Loucy (cell line): ENCODE data around the gene TEDC1.

Experiments
- H2AFZ ChIP-seq: fragments of 200-600 bp; sonication (generic); 2 replicates; pipeline ENCODE4 v1.6.0; 2016; ENCODE audit warnings: antibody characterized with exemption, mild to moderate bottlenecking, low read length, moderate library complexity
- H3F3A ChIP-seq: fragments of 200-600 bp; 2 replicates; pipeline ENCODE4 v1.6.0; 2016; ENCODE audit warnings: antibody characterized with exemption, low read depth, mild to moderate bottlenecking
- H3K27me3 ChIP-seq: fragments of 200-600 bp; sonication (generic); 2 replicates; pipeline ENCODE4 v1.6.1; 2014; ENCODE audit warnings: low read length, mild to moderate bottlenecking; ENCODE audit not compliant: insufficient read depth, poor library complexity, severe bottlenecking
- H3K36me3 ChIP-seq: fragments of 200-600 bp; sonication (generic); 2 replicates; pipeline ENCODE4 v1.6.1; 2016; ENCODE audit warnings: low read length; ENCODE audit not compliant: insufficient read depth
- H3K4me1 ChIP-seq: fragments of 200-600 bp; sonication (generic); 2 replicates; pipeline ENCODE4 v1.5.1; 2014; ENCODE audit warnings: low read length, mild to moderate bottlenecking; ENCODE audit not compliant: insufficient read depth, poor library complexity, severe bottlenecking
- H3K4me2 ChIP-seq: fragments of 200-600 bp; sonication (generic); 2 replicates; pipeline ENCODE4 v1.6.0; 2014; ENCODE audit warnings: antibody characterized with exemption, low read length, low read depth, mild to moderate bottlenecking; ENCODE audit not compliant: poor library complexity, severe bottlenecking
- H3K4me3 ChIP-seq: fragments of 200-600 bp; sonication (generic); 2 replicates; pipeline ENCODE4 v1.5.1; 2014; ENCODE audit warnings: low read length, mild to moderate bottlenecking, mixed read lengths; ENCODE audit not compliant: poor library complexity, severe bottlenecking
- H3K79me2 ChIP-seq: fragments of 200-600 bp; sonication (generic); 2 replicates; pipeline ENCODE4 v1.6.1; 2014; ENCODE audit warnings: low read length; ENCODE audit not compliant: insufficient read depth
- H3K9ac ChIP-seq: fragments of 200-600 bp; sonication (generic); 2 replicates; pipeline ENCODE4 v1.6.0; 2014; ENCODE audit warnings: mild to moderate bottlenecking, low read depth, low read length, moderate library complexity; ENCODE audit not compliant: poor library complexity, severe bottlenecking
- H3K9me2 ChIP-seq: fragments of 200-600 bp; sonication (generic); replicated peaks from 2 replicates; pipeline ENCODE4 v1.6.1; 2016; ENCODE audit warnings: low read depth, low read length, mixed read lengths
- H3K9me3 ChIP-seq: fragments of 200-600 bp; sonication (generic); 2 replicates; pipeline ENCODE4 v1.6.1; 2014; ENCODE audit warnings: mild to moderate bottlenecking, antibody characterized with exemption, low read length, low read depth; ENCODE audit not compliant: insufficient read depth
- H4K20me1 ChIP-seq: fragments of 200-600 bp; sonication (generic); 2 replicates; pipeline ENCODE4 v1.6.0; 2014; ENCODE audit warnings: antibody characterized with exemption, low read length, mild to moderate bottlenecking; ENCODE audit not compliant: insufficient read depth, poor library complexity, severe bottlenecking
- CTCF ChIP-seq: fragments of 200-600 bp; sonication (generic); conservative IDR thresholded peaks from 2 replicates; pipeline ENCODE4 v1.5.1; 2014; ENCODE audit warnings: mild to moderate bottlenecking, antibody characterized with exemption, low read length
- EZH2phosphoT487 ChIP-seq: fragments of 200-600 bp; IDR thresholded peaks from 2 replicates; pipeline ENCODE4 v1.6.1; 2018; ENCODE audit warnings: antibody characterized with exemption, mild to moderate bottlenecking, moderate library complexity, borderline replicate concordance

TEDC1 gene

GRCh38 chr14:105547741-105548169 is 56.7 kb downstream of the TEDC1 start:
- Histone ChIP-seq H3K4me2 (no peak overlapping the region), H3F3A (no peaks in the 10 kb centered on the region), H3K36me3 (no peaks in the 10 kb centered on the region), H4K20me1 (no peaks in the 10 kb centered on the region), H3K4me1 (no peaks in the 10 kb centered on the region), H3K27me3 (no peaks in the 10 kb centered on the region), H3K9me2 (no peaks in the 10 kb centered on the region), H2AFZ (no peak overlapping the region), H3K4me3 (no peak overlapping the region), H3K79me2 (no peaks in the 10 kb centered on the region), H3K9ac (no peak overlapping the region), H3K9me3 (peaks cover 14% of the 10 kb centered on the region; the same call in 1 of the 2 replicates)
- TF ChIP-seq CTCF: no peak
- no peak for TF ChIP-seq EZH2phosphoT487
